ENCODE results near the gene ITPR2.

The ITPR2 gene

DNA sequence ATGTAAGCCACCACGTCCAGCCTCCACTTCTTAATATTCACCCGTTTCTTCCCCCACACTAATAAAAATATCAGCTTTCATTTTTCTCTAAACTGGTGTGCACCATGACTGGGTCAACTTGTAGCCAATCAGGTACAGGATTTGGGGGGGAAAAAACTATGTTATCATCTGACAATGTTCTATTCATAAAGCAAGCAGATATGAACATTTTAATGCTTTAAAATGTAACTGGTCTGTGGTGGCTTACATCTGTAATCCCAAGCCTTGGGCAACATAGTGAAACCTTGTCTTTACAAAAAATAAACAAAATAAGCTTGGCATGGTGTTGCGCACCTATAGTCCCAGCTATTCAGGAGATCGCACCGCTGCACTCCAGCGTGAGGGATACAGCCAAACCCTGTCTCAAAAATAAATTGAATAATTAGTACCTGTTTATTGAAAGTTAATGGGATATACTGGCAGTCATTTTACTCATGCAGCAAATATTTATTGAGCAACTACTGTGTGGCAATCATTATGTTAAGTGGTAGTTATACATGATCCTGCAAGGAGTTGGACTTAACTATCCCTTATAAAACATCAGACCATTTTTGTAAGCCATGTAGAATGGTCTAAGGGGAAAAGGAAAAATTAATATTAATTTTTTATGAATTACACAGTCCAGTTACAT lies 15.3 kb upstream of the ITPR2 start:
- Histone ChIP-seq H3K27ac (ENCODE audit: low read depth, low read length, poor library complexity, severe bottlenecking) (peak overlapping the region; percentile 61), H3K79me2 (ENCODE audit: insufficient read depth, low read length) (no peaks in the 10 kb centered on the region), H2AFZ (ENCODE audit: low read length) (no peak overlapping the region), H3K9me2 (ENCODE audit: low read depth, low read length) (no peaks in the 10 kb centered on the region), H3K4me1 (ENCODE audit: insufficient read depth, low read length, severe bottlenecking) (peaks cover 51% of the 10 kb centered on the region), H3K4me2 (ENCODE audit: low read length) (no peak overlapping the region), H3K9ac (ENCODE audit: low read length) (no peak overlapping the region), H3K27me3 (ENCODE audit: insufficient read depth, low read length) (no peaks in the 10 kb centered on the region), H3K4me3 (ENCODE audit: low read depth, low read length, poor library complexity, severe bottlenecking) (no peak overlapping the region), H4K20me1 (ENCODE audit: insufficient read depth, low read length) (no peaks in the 10 kb centered on the region), H3F3A (ENCODE audit: insufficient read depth, low read length) (0 out of 2 replicates have a peak, but pooled peaks cover 7% of the 10 kb centered on the region), H3K9me3 (ENCODE audit: low read length) (no peaks in the 10 kb centered on the region), H3K36me3 (ENCODE audit: insufficient read depth, low read length) (no peaks in the 10 kb centered on the region)
- TF ChIP-seq, protein P1, sequence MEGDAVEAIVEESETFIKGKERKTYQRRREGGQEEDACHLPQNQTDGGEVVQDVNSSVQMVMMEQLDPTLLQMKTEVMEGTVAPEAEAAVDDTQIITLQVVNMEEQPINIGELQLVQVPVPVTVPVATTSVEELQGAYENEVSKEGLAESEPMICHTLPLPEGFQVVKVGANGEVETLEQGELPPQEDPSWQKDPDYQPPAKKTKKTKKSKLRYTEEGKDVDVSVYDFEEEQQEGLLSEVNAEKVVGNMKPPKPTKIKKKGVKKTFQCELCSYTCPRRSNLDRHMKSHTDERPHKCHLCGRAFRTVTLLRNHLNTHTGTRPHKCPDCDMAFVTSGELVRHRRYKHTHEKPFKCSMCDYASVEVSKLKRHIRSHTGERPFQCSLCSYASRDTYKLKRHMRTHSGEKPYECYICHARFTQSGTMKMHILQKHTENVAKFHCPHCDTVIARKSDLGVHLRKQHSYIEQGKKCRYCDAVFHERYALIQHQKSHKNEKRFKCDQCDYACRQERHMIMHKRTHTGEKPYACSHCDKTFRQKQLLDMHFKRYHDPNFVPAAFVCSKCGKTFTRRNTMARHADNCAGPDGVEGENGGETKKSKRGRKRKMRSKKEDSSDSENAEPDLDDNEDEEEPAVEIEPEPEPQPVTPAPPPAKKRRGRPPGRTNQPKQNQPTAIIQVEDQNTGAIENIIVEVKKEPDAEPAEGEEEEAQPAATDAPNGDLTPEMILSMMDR (IDR thresholded peaks at IDR 0.05; ENCODE audit: low read length) = no peak
- TF ChIP-seq EZH2 (IDR thresholded peaks at IDR 0.05; ENCODE audit: borderline replicate concordance, low read length) = no peak

DNA sequence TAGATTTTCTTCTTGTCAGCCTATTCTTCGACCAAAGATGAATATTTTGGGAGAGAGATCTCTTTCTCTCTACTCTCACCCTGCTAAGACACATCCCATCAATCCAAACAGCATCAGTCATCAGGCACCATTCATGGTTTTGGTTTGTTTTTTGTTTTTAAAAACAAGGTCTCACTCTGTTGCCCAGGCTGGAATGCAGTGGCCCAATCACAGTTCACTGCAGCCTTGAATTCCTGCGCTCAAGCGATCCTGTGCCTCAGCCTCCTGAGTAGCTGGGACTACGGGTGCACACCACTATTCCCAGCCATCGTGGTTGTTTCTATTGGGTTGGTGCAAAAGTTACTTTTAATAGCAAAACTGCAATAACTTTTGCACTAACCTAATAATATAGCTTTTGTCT lies 14.4 kb upstream of the ITPR2 start:
- no peak overlapping the region for H3K4me2 ChIP-seq (ENCODE audit: low read length)

DNA sequence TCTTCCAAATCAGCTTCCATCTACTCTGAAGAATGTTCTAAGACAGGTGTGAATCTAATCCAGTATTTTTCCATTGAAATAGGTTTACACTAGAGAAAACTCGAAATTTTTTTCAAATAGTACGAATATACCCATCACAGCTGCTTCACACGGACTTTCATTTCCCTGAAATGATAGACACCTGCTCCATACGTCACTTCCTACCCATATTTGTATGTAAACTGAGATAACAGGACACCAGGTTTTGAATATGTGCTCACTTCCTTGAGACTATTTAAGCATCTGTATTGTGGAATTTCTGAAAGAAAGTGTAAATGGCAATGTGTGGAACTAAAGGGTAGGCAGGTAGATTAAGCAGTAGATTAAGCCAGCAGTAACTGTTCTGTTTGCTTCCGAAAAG lies 13.4 kb upstream of the ITPR2 start:
- H2AFZ ChIP-seq (ENCODE audit: low read length) = peak overlapping the region; percentile 44; the same call in 1 of the 2 replicates
- no peak for TF ChIP-seq EZH2 (IDR thresholded peaks at IDR 0.05; ENCODE audit: borderline replicate concordance, low read length)
- TF ChIP-seq, protein P1 (IDR thresholded peaks at IDR 0.05; ENCODE audit: low read length) = no peak
- H3K9me2 ChIP-seq (ENCODE audit: low read depth, low read length) = no peaks in the 10 kb centered on the region
- H3K9me3 ChIP-seq (ENCODE audit: low read length) = no peaks in the 10 kb centered on the region
- H3K9ac ChIP-seq (ENCODE audit: low read length) = peak overlapping the region; percentile 24; the same call in 1 of the 2 replicates
- H3K27ac ChIP-seq (ENCODE audit: low read depth, low read length, poor library complexity, severe bottlenecking) = peak overlapping the region; percentile 93
- peak overlapping the region; percentile 65 for H3K4me2 ChIP-seq (ENCODE audit: low read length)
- H3F3A ChIP-seq (ENCODE audit: insufficient read depth, low read length) = 0 out of 2 replicates have a peak, but pooled peaks cover 8% of the 10 kb centered on the region
- peak overlapping the region; percentile 40 for H3K4me3 ChIP-seq (ENCODE audit: low read depth, low read length, poor library complexity, severe bottlenecking)
- no peaks in the 10 kb centered on the region for H3K27me3 ChIP-seq (ENCODE audit: insufficient read depth, low read length)
- peaks cover 64% of the 10 kb centered on the region for H3K4me1 ChIP-seq (ENCODE audit: insufficient read depth, low read length, severe bottlenecking)
- no peaks in the 10 kb centered on the region for H4K20me1 ChIP-seq (ENCODE audit: insufficient read depth, low read length)
- H3K79me2 ChIP-seq (ENCODE audit: insufficient read depth, low read length) = no peaks in the 10 kb centered on the region
- H3K36me3 ChIP-seq (ENCODE audit: insufficient read depth, low read length) = no peaks in the 10 kb centered on the region

More for the DNA sequence above, 14.4 kb upstream of the ITPR2 start:
- H3K27me3 ChIP-seq (ENCODE audit: insufficient read depth, low read length) = no peaks in the 10 kb centered on the region
- peak overlapping the region; percentile 61 for H3K27ac ChIP-seq (ENCODE audit: low read depth, low read length, poor library complexity, severe bottlenecking)
- peaks cover 55% of the 10 kb centered on the region for H3K4me1 ChIP-seq (ENCODE audit: insufficient read depth, low read length, severe bottlenecking)
- TF ChIP-seq, protein P1 (IDR thresholded peaks at IDR 0.05; ENCODE audit: low read length) = no peak
- no peak for TF ChIP-seq EZH2 (IDR thresholded peaks at IDR 0.05; ENCODE audit: borderline replicate concordance, low read length)
- H3K4me3 ChIP-seq (ENCODE audit: low read depth, low read length, poor library complexity, severe bottlenecking) = no peak overlapping the region
- no peak overlapping the region for H3K9ac ChIP-seq (ENCODE audit: low read length)
- H3F3A ChIP-seq (ENCODE audit: insufficient read depth, low read length) = 0 out of 2 replicates have a peak, but pooled peaks cover 8% of the 10 kb centered on the region
- no peaks in the 10 kb centered on the region for H3K79me2 ChIP-seq (ENCODE audit: insufficient read depth, low read length)
- no peaks in the 10 kb centered on the region for H3K36me3 ChIP-seq (ENCODE audit: insufficient read depth, low read length)
- no peak overlapping the region for H2AFZ ChIP-seq (ENCODE audit: low read length)
- no peaks in the 10 kb centered on the region for H4K20me1 ChIP-seq (ENCODE audit: insufficient read depth, low read length)
- H3K9me2 ChIP-seq (ENCODE audit: low read depth, low read length) = no peaks in the 10 kb centered on the region
- no peaks in the 10 kb centered on the region for H3K9me3 ChIP-seq (ENCODE audit: low read length)

All from OCI-LY1 (cell line).